HG02870 (cell line): ENCODE results near the gene MPEG1.

Source experiments
- ATAC-seq: cut with Tn5 transposase; IDR thresholded peaks from one replicate; pipeline ENCODE4 v1.9.1; 2021; ENCODE audit warnings: mild to moderate bottlenecking, moderate library complexity; ENCODE audit not compliant: unreplicated experiment

The MPEG1 gene

DNA sequence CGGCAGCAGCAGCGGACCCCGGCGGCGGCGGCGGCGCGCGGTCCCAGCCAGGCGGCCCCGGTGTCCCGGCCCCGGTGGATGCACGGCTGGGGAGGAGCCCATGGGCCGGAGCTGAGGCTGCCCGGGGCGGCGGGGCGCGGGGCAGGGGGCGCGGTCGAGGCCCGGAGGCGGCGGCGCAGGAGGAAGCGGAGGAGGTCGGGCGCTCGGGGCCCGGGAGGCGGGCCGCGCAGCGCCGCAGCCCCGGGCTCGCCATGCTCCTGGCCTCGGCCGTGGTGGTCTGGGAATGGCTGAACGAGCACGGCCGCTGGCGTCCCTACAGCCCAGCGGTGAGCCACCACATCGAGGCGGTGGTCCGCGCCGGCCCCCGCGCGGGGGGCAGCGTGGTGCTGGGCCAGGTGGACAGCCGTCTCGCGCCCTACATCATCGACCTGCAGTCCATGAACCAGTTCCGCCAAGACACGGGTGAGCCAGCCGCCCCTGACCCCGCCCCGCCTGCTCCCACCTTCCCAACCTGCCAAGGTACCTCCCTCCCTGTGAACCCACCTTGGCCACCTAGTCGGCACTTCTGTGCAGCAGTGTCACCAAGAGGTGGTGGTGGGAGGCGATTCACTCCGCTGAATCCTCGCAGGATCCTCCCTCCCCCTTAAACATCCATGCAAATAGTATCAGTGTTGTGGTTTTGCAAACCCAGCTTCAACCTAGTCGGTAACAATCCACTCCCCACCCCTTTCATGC, 40.2 kb downstream of the MPEG1 start:
- peak; percentile 29 for ATAC-seq

DNA sequence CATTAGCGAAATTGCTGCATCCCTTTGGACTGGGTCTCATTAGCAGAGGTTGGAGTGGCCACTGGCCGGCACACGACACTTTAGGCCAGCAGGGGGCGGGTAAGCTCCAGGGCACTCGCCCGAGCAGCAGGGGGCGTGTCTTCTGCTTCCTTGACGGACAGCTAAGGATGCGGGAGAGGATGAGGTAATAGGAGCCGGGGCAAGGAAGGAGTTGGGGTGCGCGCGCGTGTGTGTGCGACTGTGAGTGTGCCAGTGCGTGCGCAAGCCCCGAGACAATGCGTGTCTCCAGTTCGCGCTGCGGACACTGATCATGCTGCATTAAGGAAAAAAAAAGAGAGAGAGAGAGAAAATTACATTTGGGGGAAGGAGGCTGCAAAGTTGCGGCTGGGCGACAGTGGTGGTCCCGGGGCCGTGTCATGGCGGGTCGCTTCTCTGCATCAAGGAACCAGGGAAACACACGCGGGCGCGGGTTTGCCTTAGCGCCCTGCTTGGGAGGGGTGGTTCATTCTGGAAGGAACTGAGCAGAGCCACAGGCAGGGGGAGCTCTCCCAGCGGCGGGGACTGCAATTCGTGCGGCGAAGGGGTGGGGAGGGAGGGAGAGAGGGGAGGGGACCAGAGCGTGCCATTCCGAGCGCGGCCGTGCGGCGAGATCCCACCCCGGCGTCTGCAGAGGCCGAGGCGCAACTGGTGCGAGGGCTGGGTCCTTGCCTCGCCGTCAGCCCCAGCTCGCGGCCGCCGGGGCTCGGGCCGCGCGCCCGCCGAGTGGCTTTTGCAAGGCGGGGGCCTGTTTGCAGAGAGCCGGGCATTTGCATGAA, 41.0 kb downstream of the MPEG1 start, which contains the start of gene DTX4:
DTX4 (plus strand) TSS at position 625 of the 815 bp plus-strand sequence. CDS start 464 bp downstream, outside the sequence.
- peak; percentile 65 for ATAC-seq

DNA sequence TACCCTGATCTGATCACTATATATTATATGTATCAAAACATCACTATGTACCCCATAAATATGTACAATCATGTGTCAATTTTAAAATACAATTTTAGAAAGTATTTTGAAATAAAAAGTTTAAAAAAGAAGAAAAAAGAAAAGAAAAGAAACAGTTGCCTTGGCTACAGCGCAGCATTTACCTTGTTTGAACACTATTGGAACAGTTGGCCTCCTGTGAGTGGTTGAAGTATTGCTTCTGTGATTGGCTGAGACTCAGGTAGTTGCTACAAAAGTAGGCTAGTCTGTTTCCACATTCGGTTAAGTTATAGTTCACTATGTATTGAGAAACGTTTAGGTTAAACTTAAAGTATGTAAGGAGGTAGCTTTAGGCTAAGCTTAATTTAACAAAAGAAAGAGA, 48.7 kb downstream of the MPEG1 start:
- ATAC-seq = peak; percentile 51
